Epithelial cell of proximal tubule (primary cell): Measurements from ENCODE around the gene PIEZO1. TPM values are rescaled to one million over a fixed set of nuclear protein-coding genes. Genes with fewer than 3 reads are reported as not detected.

ENCODE experiments used
- DNase-seq: peaks from one replicate; pipeline ENCODE4 v3.0.0-alpha.2; 2011; ENCODE audit warnings: low read depth
- H3K4me3 ChIP-seq: 2 replicates; pipeline ENCODE4 v1.5.1; 2011; ENCODE audit warnings: low read depth, mild to moderate bottlenecking, low read length
- total RNA-seq: library from RNA; depleted of rRNA; stranded (reverse); fragments of >200 nt; gene quantifications from 2 replicates; pipeline ENCODE4 v1.2.3, GENCODE V29; 2015
- TF ChIP-seq, protein P1 (sequence below): conservative IDR thresholded peaks from 2 replicates; pipeline ENCODE4 v1.5.1; 2012; ENCODE audit warnings: low read depth, mild to moderate bottlenecking, low read length

The PIEZO1 gene
- total RNA-seq, 1 donor from 2014 or later, result 246 TPM

- H3K4me3 ChIP-seq, result peak overlapping the region; percentile 99
- no peak for DNase-seq
- TF ChIP-seq, protein P1, sequence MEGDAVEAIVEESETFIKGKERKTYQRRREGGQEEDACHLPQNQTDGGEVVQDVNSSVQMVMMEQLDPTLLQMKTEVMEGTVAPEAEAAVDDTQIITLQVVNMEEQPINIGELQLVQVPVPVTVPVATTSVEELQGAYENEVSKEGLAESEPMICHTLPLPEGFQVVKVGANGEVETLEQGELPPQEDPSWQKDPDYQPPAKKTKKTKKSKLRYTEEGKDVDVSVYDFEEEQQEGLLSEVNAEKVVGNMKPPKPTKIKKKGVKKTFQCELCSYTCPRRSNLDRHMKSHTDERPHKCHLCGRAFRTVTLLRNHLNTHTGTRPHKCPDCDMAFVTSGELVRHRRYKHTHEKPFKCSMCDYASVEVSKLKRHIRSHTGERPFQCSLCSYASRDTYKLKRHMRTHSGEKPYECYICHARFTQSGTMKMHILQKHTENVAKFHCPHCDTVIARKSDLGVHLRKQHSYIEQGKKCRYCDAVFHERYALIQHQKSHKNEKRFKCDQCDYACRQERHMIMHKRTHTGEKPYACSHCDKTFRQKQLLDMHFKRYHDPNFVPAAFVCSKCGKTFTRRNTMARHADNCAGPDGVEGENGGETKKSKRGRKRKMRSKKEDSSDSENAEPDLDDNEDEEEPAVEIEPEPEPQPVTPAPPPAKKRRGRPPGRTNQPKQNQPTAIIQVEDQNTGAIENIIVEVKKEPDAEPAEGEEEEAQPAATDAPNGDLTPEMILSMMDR, result no peak
Measured at GRCh38 chr16:88706965-88707826, 77.8 kb downstream of the PIEZO1 start.

DNA sequence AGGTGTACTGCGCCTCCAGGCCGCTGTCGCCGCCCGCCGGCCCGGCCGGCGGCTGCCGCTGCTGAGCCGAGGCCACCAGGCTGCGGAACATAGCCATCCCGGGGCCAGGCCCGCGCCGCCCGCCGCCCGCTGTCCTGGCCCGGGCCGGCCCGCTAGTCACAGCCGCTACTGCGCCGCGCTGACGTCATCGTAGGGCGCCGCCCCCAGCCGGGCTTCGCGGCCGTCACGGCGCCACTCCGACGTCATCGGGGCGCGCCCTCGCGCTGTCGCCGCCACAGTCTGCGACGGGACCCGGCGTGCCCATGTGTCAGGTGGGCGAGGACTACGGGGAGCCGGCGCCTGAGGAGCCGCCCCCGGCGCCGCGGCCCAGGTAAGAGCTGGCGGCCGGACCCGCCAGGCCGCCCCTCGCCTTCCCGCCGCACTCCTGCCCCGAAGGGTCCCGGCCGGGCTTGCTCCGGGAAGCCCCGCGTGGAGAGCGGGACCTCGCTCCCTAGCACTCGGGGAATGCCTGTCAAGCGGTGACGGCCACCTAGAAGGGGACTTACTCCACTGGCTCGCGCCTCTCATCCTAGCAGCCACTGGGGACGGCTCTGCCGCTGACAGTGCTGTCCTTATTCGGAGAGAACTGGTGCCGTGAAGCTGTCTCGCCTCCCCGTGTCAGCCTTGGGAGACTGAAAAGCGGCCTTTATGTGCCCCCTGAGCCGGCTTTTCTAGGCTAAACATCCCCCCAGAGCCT lies 78.6 kb downstream of the PIEZO1 start, which contains the start of the genes CTU2 and RNF166:
CTU2 (plus strand) TSS at position 275 of the 736 bp plus-strand sequence; CDS start at position 303, 28 bp downstream.
RNF166 (minus strand) TSS at position 180 of the 736 bp plus-strand sequence; CDS start at position 97, 83 bp downstream.
- TF ChIP-seq, protein P1, result no peak
- no peak for DNase-seq

GRCh38 chr16:88705801-88706228 lies 79.2 kb downstream of the PIEZO1 start:
- no peak for DNase-seq
- H3K4me3 ChIP-seq, result peak overlapping the region; percentile 99
- TF ChIP-seq, protein P1, result no peak

More for the DNA sequence above, 78.6 kb downstream of the PIEZO1 start, which contains the start of the genes CTU2 and RNF166:
- H3K4me3 ChIP-seq, result peak within 1 kb of the TSS; percentile 99

DNA sequence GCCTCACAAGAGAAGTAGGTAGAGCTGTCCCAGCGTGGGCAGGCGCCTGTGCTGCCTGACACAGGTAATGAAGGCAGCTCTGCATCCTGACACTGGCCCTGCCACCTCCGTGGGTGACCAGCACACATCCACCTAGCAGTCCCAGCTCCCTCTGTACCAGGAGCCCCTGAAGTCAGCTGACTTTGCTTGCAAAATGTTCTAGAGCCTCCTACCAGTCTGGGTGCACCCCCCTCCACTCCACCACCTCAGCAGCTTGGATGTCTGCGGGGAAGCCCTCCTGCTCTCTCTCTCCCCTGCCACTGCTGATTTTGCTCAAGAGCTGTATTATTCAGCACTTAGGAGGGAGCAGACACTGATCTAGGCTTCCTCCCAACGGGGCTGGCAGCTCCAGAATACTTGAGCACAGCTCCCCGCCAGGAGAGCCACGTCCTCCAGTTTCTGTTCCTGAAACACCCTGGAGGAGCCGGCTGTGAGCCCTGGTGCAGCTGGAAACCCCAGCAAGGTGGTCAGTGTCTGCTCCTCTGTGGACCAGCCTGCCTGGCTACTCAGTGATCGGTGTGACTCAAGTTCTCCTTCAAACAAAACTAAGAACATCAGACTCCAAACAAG lies 79.8 kb downstream of the PIEZO1 start:
- DNase-seq, result no peak
- H3K4me3 ChIP-seq, result peak overlapping the region; percentile 99
- TF ChIP-seq, protein P1, result no peak

GRCh38 chr16:88703486-88704309 lies 81.3 kb downstream of the PIEZO1 start:
- no peak overlapping the region for H3K4me3 ChIP-seq
- DNase-seq, result no peak
- TF ChIP-seq, protein P1, result no peak
